ENCODE data around the gene MMEL1.

MMEL1 gene

DNA sequence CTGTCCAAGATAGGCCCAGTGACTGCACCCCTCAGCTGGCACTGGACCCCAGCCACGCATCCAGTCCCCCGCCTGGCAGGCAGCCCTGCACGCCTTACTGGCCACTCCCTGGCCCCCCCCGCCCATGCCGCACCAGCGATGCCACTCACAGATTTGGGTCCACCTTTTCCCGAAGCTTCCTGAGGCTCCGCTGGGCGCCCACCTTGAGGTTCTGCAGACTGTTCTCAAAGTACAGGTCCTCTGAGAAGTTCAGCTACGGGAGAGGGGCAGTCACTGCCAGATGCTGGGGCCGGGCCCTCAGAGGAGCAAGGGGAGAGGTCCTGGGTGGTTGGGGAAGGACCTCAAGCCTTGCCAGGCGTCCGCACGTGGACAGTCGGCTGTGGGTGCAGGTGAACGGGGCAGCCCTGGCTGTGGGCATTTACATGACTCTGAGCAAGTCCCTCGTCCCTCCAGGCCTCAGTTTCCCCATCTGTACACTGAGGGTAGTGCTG lies 38.1 kb downstream of the MMEL1 start:
- no peak for DNase-seq
- Mint-ChIP-seq H3K4me1 (peaks cover 10% of the 10 kb centered on the region), H3K9me3 (peaks cover 14% of the 10 kb centered on the region), H3K4me3 (no peak overlapping the region), H3K36me3 (ENCODE audit: low read depth) (peaks cover 5% of the 10 kb centered on the region), H3K27me3 (ENCODE audit: low read depth, poor library complexity) (peaks cover 16% of the 10 kb centered on the region), H3K27ac (no peak overlapping the region)
- TF ChIP-seq, protein P1, sequence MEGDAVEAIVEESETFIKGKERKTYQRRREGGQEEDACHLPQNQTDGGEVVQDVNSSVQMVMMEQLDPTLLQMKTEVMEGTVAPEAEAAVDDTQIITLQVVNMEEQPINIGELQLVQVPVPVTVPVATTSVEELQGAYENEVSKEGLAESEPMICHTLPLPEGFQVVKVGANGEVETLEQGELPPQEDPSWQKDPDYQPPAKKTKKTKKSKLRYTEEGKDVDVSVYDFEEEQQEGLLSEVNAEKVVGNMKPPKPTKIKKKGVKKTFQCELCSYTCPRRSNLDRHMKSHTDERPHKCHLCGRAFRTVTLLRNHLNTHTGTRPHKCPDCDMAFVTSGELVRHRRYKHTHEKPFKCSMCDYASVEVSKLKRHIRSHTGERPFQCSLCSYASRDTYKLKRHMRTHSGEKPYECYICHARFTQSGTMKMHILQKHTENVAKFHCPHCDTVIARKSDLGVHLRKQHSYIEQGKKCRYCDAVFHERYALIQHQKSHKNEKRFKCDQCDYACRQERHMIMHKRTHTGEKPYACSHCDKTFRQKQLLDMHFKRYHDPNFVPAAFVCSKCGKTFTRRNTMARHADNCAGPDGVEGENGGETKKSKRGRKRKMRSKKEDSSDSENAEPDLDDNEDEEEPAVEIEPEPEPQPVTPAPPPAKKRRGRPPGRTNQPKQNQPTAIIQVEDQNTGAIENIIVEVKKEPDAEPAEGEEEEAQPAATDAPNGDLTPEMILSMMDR (IDR thresholded peaks at IDR 0.05), result no peak

DNA sequence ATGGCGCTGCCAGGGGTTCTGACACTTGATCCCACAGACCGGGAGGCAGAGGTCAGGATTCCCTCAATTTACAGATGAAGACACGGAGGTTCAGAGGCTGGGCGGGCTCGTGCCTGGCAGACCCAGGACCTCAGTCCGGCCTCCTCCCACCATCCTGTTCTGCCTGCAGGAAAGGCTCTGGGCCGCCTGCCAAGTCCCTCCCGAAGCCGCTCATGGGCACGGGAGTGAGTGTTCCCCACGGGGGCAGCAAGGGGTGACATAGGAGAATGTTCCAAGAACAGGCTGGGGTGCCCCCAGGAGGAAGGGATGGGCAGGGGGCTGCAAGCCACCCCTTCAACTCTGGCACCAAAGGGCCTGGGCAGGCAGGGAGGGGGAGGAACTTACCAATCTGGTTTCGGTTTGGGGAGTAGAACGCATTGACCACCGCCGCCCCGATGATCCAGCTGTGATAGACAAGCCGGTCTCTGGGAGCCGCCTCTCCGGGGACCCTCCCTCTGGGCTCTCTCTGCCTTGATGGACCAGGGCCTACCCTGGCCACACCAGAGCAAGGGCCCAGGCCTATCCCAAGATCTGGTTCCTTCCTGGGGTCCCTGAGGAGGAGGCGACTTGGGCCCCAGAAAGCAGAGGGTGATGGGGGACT lies 38.7 kb downstream of the MMEL1 start:
- H3K4me1 Mint-ChIP-seq, result peaks cover 10% of the 10 kb centered on the region
- DNase-seq, result no peak
- H3K27me3 Mint-ChIP-seq (ENCODE audit: low read depth, poor library complexity), result peaks cover 16% of the 10 kb centered on the region
- no peak overlapping the region for H3K4me3 Mint-ChIP-seq
- peaks cover 10% of the 10 kb centered on the region for H3K36me3 Mint-ChIP-seq (ENCODE audit: low read depth)
- H3K9me3 Mint-ChIP-seq, result peaks cover 14% of the 10 kb centered on the region
- TF ChIP-seq, protein P1 (IDR thresholded peaks at IDR 0.05), result no peak
- no peak overlapping the region for H3K27ac Mint-ChIP-seq

DNA sequence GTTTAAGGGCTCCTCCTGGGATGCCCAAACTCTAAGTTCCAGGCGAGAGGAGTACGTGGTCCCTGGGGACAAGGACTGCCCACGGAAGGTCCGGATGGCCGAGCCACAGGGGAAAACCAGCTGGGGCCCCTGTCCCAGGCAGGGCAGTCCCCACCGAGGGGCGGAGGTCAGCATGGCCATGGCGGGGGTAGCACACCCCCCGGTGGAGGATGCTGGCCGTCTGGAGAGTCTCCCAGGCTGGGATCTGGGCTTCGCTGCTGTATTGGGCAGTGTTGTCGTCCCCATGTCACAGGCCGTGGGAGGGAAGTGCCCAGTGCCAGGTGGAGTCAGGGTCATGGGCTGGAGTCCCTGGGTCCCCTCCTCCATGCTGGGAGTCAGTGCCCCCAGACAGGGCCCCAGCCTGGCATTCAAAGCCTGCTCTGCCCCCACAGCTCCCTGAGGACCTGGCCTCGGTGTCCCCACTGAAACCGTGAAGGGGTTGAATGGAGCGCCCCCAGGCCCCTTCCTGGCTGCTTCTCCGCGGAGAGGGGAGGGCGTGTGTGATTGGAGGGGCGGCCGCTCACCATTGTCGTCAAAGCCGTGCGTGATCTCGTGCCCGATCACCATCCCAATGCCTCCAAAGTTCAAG lies 39.5 kb downstream of the MMEL1 start:
- Mint-ChIP-seq H3K4me3 (no peak overlapping the region), H3K36me3 (ENCODE audit: low read depth) (peaks cover 10% of the 10 kb centered on the region), H3K4me1 (peaks cover 10% of the 10 kb centered on the region), H3K9me3 (peaks cover 10% of the 10 kb centered on the region), H3K27me3 (ENCODE audit: low read depth, poor library complexity) (peaks cover 11% of the 10 kb centered on the region), H3K27ac (no peak overlapping the region)
- DNase-seq, result no peak
- TF ChIP-seq, protein P1 (IDR thresholded peaks at IDR 0.05), result no peak

DNA sequence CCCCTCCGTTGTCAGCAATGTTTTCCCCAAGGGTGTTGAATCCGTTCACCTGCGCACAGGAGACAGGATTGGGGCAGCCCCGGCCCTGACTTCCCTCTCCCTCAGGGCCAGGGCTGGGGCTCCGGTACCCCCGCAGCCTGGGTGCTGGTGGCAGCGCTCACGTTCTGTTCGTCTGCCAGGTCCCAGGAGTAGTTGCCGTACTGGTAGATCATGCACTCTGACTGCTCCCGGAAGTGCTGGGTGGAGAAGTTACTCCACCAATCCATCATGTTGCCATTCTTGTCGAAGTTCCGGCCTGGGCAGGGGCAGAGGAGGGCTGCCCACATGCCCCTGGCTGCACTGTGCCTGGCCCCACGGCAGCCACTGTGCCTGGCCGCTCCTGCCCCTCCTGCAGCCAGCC lies 40.1 kb downstream of the MMEL1 start:
- Mint-ChIP-seq H3K27ac (no peak overlapping the region), H3K4me1 (peaks cover 5% of the 10 kb centered on the region), H3K4me3 (no peak overlapping the region), H3K27me3 (ENCODE audit: low read depth, poor library complexity) (peaks cover 4% of the 10 kb centered on the region), H3K9me3 (peaks cover 5% of the 10 kb centered on the region), H3K36me3 (ENCODE audit: low read depth) (peaks cover 10% of the 10 kb centered on the region)
- TF ChIP-seq, protein P1 (IDR thresholded peaks at IDR 0.05), result no peak
- no peak for DNase-seq

DNA sequence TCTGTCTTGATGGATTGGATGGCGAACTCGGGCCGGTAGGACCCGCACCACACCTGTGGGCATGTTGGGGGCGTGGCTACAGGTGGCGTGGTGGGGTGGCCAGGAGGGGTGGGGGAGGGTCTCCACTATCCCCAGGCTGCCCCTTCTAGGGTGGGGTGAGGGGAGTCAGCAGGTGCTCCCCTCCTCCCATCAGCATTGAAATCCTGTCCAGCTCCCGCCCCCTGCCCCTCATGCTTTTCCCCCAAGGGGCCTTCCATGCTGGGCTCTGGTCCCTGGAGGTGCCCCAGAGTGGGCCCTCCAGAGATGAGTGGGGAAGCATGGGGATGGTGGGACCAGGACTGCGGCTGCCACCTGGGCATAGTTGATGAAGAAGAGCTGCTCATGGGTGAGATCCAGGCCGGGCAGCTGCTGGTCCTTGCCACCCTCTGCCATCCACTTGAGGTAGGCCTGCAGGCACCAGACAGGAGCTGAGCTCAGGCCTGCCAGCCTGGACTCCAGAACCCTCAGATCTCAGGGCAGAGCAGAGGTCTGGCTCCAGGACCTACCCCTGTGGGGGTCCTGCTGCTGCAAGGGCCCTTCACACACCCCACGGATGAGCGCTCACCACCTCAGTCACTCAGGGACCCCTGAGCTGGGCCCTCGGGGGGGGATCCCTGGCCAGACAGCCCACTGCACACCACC lies 41.1 kb downstream of the MMEL1 start:
- H3K4me3 Mint-ChIP-seq, result no peak overlapping the region
- TF ChIP-seq, protein P1 (IDR thresholded peaks at IDR 0.05), result no peak
- no peaks in the 10 kb centered on the region for H3K4me1 Mint-ChIP-seq
- H3K27ac Mint-ChIP-seq, result no peak overlapping the region
- H3K27me3 Mint-ChIP-seq (ENCODE audit: low read depth, poor library complexity), result no peaks in the 10 kb centered on the region
- DNase-seq, result no peak
- H3K9me3 Mint-ChIP-seq, result peaks cover 5% of the 10 kb centered on the region
- peaks cover 10% of the 10 kb centered on the region for H3K36me3 Mint-ChIP-seq (ENCODE audit: low read depth)

Measured in nephron progenitor cell (in vitro differentiated cells).